GM12878 (cell line): ENCODE results near the gene ATF6. TPM values are rescaled to one million over a fixed set of nuclear protein-coding genes. Genes with fewer than 3 reads are reported as not detected.

ENCODE experiments used
- ATAC-seq: fragments of 200-7000 bp; cut with Tn5 transposase; 3 replicates; pipeline ENCODE4 v1.9.1; 2020; ENCODE audit warnings: mild to moderate bottlenecking, moderate library complexity
- BruUV-seq: library from RNA; stranded (reverse); fragments of 400-500 nt; replicated peaks from 2 replicates; lab custom pipeline; 2021; lab: Mats Ljungman, UMichigan
- CTCF ChIA-PET: fragments of 300-600 bp; sonication (Branson Sonifier 250); formaldehyde crosslinking; extraction: SDS; loops from one replicate; lab custom pipeline; 2021; ENCODE audit warnings: inconsistent platforms; lab: Yijun Ruan, JAX
- POLR2A ChIA-PET: fragments of 350-600 bp; formaldehyde crosslinking; extraction: SDS; loops from one replicate; lab custom pipeline; 2021; ENCODE audit warnings: inconsistent platforms; lab: Charles Lee
- RAD21 ChIA-PET: fragments of 300-600 bp; sonication (Branson Sonifier 250); formaldehyde crosslinking; loops from one replicate; lab custom pipeline; 2023; ENCODE audit warnings: antibody characterized with exemption; ENCODE audit not compliant: unreplicated experiment; lab: Charles Lee
- SMC1A ChIA-PET: fragments of 300-600 bp; sonication (Branson Sonifier 250); formaldehyde crosslinking; loops from one replicate; lab custom pipeline; 2023; ENCODE audit not compliant: unreplicated experiment, uncharacterized antibody; lab: Charles Lee
- DNase-seq: peaks from one replicate; pipeline ENCODE4 v3.0.0-alpha.2; 2011; ENCODE audit warnings: low read depth, low spot score
- FAIRE-seq: peaks from 3 replicates; lab custom pipeline; 2011; peaks lifted over from hg19 to GRCh38; lab: Jason Lieb, UNC
- H2AFZ ChIP-seq: 2 replicates; pipeline ENCODE4 v1.6.0; 2011; ENCODE audit warnings: low read depth, low read length, control low read depth; ENCODE audit not compliant: control insufficient read depth
- H3K27ac ChIP-seq: 2 replicates; pipeline ENCODE4 v1.5.1; 2011; ENCODE audit warnings: control low read depth; ENCODE audit not compliant: control insufficient read depth, insufficient read depth
- H3K27me3 ChIP-seq, 2 experiments: replicated peaks in 1 of 2; 2 replicates each; pipeline versions ENCODE4 v1.6.0 to v1.6.1; 2011; ENCODE audit warnings: low read length in 1 of 2; ENCODE audit not compliant: control insufficient read depth in 2 of 2, insufficient read depth in 2 of 2
- H3K36me3 ChIP-seq, 2 experiments: 2 replicates each; pipeline ENCODE4 v1.5.1; 2011; ENCODE audit warnings: low read length in 1 of 2; ENCODE audit not compliant: control insufficient read depth in 2 of 2, insufficient read depth in 2 of 2
- H3K4me1 ChIP-seq: 2 replicates; pipeline ENCODE4 v1.6.1; 2011; ENCODE audit warnings: mild to moderate bottlenecking, low read length, moderate library complexity, mixed read lengths; ENCODE audit not compliant: control insufficient read depth, insufficient read depth
- H3K4me2 ChIP-seq: 2 replicates; pipeline ENCODE4 v1.6.0; 2011; ENCODE audit warnings: control low read depth; ENCODE audit not compliant: control insufficient read depth, insufficient read depth
- H3K4me3 ChIP-seq: fragments of 200-600 bp; sonication (generic); 2 replicates; pipeline ENCODE4 v1.5.1; 2016
- H3K79me2 ChIP-seq: 2 replicates; pipeline ENCODE4 v1.6.0; 2011; ENCODE audit warnings: low read length; ENCODE audit not compliant: control insufficient read depth, insufficient read depth
- H3K9ac ChIP-seq: 2 replicates; pipeline ENCODE4 v1.8.0; 2011; ENCODE audit warnings: low read length, control low read depth, mixed read lengths; ENCODE audit not compliant: control insufficient read depth, insufficient read depth
- H3K9me3 ChIP-seq: replicated peaks from 3 replicates; pipeline ENCODE4 v1.5.1; 2011; ENCODE audit warnings: mild to moderate bottlenecking, low read length; ENCODE audit not compliant: control insufficient read depth, insufficient read depth
- H4K20me1 ChIP-seq: 2 replicates; pipeline ENCODE4 v1.6.0; 2011; ENCODE audit not compliant: control insufficient read depth, insufficient read depth
- BCL11A ChIP-seq: IDR thresholded peaks from 2 replicates; pipeline ENCODE4 v1.6.1; 2011; ENCODE audit warnings: low read depth, low read length
- CREM ChIP-seq: IDR thresholded peaks from 2 replicates; pipeline ENCODE4 v1.6.1; 2014; ENCODE audit warnings: antibody characterized with exemption, low read depth
- IKZF1 ChIP-seq: fragments of 450-650 bp; conservative IDR thresholded peaks from 2 replicates; pipeline ENCODE4 v1.6.1; 2017; ENCODE audit warnings: antibody characterized with exemption, mild to moderate bottlenecking
- KAT2A ChIP-seq: conservative IDR thresholded peaks from 2 replicates; pipeline ENCODE4 v1.6.1; 2011; ENCODE audit warnings: low read depth, low read length; ENCODE audit not compliant: control insufficient read depth
- MTA2 ChIP-seq: fragments of 450-650 bp; IDR thresholded peaks from 2 replicates; pipeline ENCODE4 v1.6.1; 2016; ENCODE audit warnings: low read depth, mild to moderate bottlenecking, moderate library complexity
- MTA3 ChIP-seq: IDR thresholded peaks from 2 replicates; pipeline ENCODE4 v1.6.1; 2012; ENCODE audit warnings: low read length, inconsistent platforms, borderline replicate concordance
- NRF1 ChIP-seq: conservative IDR thresholded peaks from 2 replicates; pipeline ENCODE4 v1.6.1; 2011; ENCODE audit warnings: mild to moderate bottlenecking, low read depth, low read length, improper control_type of control experiment
- PAX5 ChIP-seq: IDR thresholded peaks from 2 replicates; pipeline ENCODE4 v1.6.1; 2011; ENCODE audit warnings: low read depth, low read length, borderline replicate concordance
- ZNF217 ChIP-seq: fragments of 450-650 bp; IDR thresholded peaks from 2 replicates; pipeline ENCODE4 v1.6.1; 2017; ENCODE audit warnings: antibody characterized with exemption, mild to moderate bottlenecking
- WGBS: methylation state at CpG from one replicate; pipeline ENCODE4 v1.1.6; 2016; ENCODE audit warnings: low lambda C conversion rate; ENCODE audit not compliant: insufficient replicate concordance, insufficient coverage; ENCODE audit errors: missing lambda C conversion rate; 5-methylcytosine and 5-hydroxymethylcytosine counted together
- in situ Hi-C: fragments of 300-500 bp; cut with MboI; formaldehyde crosslinking; loops from 9 replicates; pipeline ENCODE4 v1.14.3; 2018; ENCODE audit warnings: mixed read lengths
- intact Hi-C: fragments of 100-400 bp; cut with micrococcal nuclease; formaldehyde crosslinking; loops from one replicate; pipeline ENCODE4 v1.14.2; 2022; ENCODE audit not compliant: unreplicated experiment
- polyA plus RNA-seq, 11 experiments: library from polyadenylated mRNA; depleted of rRNA in 4 of 11; unstranded in 6 of 11; stranded (reverse) in 5 of 11; fragments of >200 nt; fragmentation: Nextera tagmentation in 4 of 11; fragmentation: Illumina TruSeq in 1 of 11; extraction: Ambion mirVana in 4 of 11; extraction: Trizol in 1 of 11; gene quantifications; 1 replicate in 1 of 11; 2 replicates in 10 of 11; pipeline versions ENCODE4 v1.2.1 to v1.2.3, GENCODE V29; 2011 to 2016; ENCODE audit warnings: inconsistent platforms in 2 of 11, missing spikeins in 2 of 11, low read depth in 1 of 11
- total RNA-seq, 4 experiments: library from RNA; depleted of rRNA in 3 of 4; stranded (reverse); fragments of >200 nt in 3 of 4; fragmentation: Illumina TruSeq in 1 of 4; extraction: Trizol in 1 of 4; gene quantifications; 2 replicates each; pipeline versions ENCODE4 v1.2.1 to v1.2.3, GENCODE V29; 2013 to 2021
- TF ChIP-seq, protein P1 (sequence below): IDR thresholded peaks from 2 replicates; pipeline ENCODE4 v1.6.1; 2012; ENCODE audit warnings: low read depth, low read length, improper control_type of control experiment
- TF ChIP-seq, protein P2 (sequence below): fragments of 450-650 bp; IDR thresholded peaks from 2 replicates; pipeline ENCODE4 v1.6.1; 2014; ENCODE audit warnings: mild to moderate bottlenecking

The ATF6 gene
- total and polyA plus RNA-seq, 10 of the 15 experiments (the other 5 are each of a cell fraction or from before 2014, with no cell fraction given) = 7.8 to 24.3 (median 14.7) TPM

DNA sequence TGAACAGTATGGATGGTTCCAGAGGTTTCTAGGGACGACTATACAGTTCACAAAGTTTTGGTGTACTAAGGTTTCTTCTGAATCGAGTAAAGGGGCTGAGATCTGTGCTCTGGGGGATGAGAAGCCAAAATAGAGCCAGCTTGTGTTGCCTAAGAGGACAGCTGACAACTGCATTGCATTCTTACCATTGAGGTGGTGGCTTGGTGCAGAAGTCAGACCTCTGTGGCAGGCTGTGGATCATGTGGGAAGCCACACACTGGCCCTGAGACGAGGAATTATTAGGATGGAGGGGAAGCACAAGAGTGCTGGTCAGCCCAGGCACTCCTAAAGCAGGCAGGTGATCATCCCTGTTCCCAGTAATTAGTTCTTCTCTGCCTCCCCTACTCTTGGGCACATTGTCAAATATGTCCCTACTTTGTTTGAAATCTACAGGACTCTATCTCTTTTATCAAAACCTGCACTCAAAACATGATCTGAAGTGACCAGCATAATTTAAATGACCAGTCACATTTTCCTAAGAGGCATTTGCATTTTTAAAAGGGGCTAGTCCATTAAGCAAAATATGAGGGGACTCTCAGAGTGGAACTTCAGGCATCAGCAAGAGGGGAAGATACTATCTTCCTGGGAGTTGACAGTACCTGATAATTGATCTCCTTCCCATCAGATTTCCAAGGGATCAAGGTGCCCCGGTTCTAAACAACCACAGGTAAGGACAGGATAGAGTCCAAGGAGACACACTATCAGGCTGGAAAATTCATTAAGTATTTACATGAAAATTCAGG is 45.0 kb upstream of the ATF6 start, which contains the start of gene FCRLB:
TSS of gene FCRLB (plus strand) at position 589 of the 782 bp plus-strand sequence. CDS start 1,129 bp downstream, outside the sequence.
- no peak for ATAC-seq
- BruUV-seq = no TSS peak

More for the DNA sequence above, 45.0 kb upstream of the ATF6 start, which contains the start of gene FCRLB:
- 42% methylated on average over 4 of the region's 4 CpGs for WGBS
- H3K27ac ChIP-seq = no peak within 1 kb of the TSS
- in situ Hi-C loops (no loop called here), intact Hi-C loops (no loop called here)
- SMC1A ChIA-PET = interaction anchor here (1.0 to 1.6 kb wide), 3 partner anchors 10 to 14 kb away, joined by 3 to 5 read pairs (median 3); no protein-coding TSS in a partner anchor
- no peak within 1 kb of the TSS for H2AFZ ChIP-seq
- H3K4me2 ChIP-seq = peak within 1 kb of the TSS; percentile 7; the same call in 1 of the 2 replicates
- no peaks in the 10 kb centered on the region for H3K27me3 ChIP-seq
- FAIRE-seq (no peak), DNase-seq (no peak)
- H3K4me3 ChIP-seq = no peak within 1 kb of the TSS
- no peaks in the 10 kb centered on the region for H4K20me1 ChIP-seq
- H3K4me1 ChIP-seq = peaks cover 53% of the 10 kb centered on the region
- CTCF ChIA-PET = no interaction called here
- RAD21 ChIA-PET = interaction anchor here (1.3 kb wide), 1 partner anchor 16 kb away, joined by 3 read pairs; no protein-coding TSS in a partner anchor
- TF ChIP-seq IKZF1 (no peak), BCL11A (no peak), NRF1 (no peak), KAT2A (no peak), PAX5 (no peak), MTA3 (no peak), MTA2 (no peak), CREM (no peak), ZNF217 (no peak)
- TF ChIP-seq, protein P1, sequence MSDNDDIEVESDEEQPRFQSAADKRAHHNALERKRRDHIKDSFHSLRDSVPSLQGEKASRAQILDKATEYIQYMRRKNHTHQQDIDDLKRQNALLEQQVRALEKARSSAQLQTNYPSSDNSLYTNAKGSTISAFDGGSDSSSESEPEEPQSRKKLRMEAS = no peak
- TF ChIP-seq, protein P2, sequence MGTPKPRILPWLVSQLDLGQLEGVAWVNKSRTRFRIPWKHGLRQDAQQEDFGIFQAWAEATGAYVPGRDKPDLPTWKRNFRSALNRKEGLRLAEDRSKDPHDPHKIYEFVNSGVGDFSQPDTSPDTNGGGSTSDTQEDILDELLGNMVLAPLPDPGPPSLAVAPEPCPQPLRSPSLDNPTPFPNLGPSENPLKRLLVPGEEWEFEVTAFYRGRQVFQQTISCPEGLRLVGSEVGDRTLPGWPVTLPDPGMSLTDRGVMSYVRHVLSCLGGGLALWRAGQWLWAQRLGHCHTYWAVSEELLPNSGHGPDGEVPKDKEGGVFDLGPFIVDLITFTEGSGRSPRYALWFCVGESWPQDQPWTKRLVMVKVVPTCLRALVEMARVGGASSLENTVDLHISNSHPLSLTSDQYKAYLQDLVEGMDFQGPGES = no peak
- no peaks in the 10 kb centered on the region for H3K36me3 ChIP-seq
- POLR2A ChIA-PET = interaction anchor here (1.6 kb wide), 1 partner anchor 8 kb away, joined by 4 read pairs; no protein-coding TSS in a partner anchor
- H3K9me3 ChIP-seq = no peaks in the 10 kb centered on the region
- no peak within 1 kb of the TSS for H3K9ac ChIP-seq
- H3K79me2 ChIP-seq = peaks cover 7% of the 10 kb centered on the region
